ENCODE results near the gene AATK.

AATK gene, protein sequence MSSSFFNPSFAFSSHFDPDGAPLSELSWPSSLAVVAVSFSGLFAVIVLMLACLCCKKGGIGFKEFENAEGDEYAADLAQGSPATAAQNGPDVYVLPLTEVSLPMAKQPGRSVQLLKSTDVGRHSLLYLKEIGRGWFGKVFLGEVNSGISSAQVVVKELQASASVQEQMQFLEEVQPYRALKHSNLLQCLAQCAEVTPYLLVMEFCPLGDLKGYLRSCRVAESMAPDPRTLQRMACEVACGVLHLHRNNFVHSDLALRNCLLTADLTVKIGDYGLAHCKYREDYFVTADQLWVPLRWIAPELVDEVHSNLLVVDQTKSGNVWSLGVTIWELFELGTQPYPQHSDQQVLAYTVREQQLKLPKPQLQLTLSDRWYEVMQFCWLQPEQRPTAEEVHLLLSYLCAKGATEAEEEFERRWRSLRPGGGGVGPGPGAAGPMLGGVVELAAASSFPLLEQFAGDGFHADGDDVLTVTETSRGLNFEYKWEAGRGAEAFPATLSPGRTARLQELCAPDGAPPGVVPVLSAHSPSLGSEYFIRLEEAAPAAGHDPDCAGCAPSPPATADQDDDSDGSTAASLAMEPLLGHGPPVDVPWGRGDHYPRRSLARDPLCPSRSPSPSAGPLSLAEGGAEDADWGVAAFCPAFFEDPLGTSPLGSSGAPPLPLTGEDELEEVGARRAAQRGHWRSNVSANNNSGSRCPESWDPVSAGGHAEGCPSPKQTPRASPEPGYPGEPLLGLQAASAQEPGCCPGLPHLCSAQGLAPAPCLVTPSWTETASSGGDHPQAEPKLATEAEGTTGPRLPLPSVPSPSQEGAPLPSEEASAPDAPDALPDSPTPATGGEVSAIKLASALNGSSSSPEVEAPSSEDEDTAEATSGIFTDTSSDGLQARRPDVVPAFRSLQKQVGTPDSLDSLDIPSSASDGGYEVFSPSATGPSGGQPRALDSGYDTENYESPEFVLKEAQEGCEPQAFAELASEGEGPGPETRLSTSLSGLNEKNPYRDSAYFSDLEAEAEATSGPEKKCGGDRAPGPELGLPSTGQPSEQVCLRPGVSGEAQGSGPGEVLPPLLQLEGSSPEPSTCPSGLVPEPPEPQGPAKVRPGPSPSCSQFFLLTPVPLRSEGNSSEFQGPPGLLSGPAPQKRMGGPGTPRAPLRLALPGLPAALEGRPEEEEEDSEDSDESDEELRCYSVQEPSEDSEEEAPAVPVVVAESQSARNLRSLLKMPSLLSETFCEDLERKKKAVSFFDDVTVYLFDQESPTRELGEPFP (N-terminal part only)

DNA sequence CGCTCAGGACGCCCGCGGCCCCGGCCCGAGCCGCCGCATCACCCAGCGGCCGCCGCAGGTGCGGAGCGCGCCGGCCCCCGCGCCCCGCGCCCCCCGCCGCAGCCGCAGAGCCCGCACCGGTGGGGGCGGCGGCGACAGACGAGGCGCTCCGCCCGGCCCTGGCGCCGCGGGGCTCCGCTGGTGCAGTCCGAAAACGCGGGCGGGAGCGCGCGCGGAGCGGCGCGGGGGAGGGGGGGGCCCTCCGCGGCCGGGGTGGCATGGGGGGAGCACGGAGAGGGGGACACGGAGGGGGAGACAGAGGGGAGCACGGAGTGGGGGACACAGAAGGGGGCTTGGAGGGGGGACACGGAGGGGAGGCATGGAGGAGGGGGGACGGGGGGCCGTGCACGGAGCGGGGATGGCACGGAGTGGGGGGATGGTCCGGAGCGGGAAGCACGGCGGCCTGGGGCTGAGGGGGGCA lies at the start of gene AATK:
Gene AATK (minus strand): TSS at position 189 of the 460 bp plus-strand sequence. CDS start 229 bp downstream, outside the sequence.
- DNase-seq (ENCODE audit: low read depth, low spot score) = no peak

DNA sequence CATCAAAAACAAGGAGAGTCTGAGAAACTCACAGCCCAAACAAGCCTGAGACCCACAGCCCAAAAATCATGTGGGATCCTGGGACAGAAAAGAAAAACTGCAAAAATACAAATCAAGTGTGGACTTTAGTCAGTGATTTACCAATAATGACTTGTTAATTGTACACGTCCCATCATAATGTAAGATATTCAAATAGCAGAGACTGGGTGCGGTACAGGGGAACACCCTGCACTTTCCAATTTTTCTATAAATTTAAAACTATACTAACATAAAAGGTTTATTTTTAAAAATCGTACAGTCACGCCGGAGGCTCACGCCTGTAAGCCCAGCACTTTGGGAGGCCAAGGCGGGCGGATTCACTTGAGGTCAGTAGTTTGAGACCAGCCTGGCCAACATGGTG lies 48.0 kb upstream of the AATK start:
- no peak for DNase-seq (ENCODE audit: low read depth, low spot score)

DNA sequence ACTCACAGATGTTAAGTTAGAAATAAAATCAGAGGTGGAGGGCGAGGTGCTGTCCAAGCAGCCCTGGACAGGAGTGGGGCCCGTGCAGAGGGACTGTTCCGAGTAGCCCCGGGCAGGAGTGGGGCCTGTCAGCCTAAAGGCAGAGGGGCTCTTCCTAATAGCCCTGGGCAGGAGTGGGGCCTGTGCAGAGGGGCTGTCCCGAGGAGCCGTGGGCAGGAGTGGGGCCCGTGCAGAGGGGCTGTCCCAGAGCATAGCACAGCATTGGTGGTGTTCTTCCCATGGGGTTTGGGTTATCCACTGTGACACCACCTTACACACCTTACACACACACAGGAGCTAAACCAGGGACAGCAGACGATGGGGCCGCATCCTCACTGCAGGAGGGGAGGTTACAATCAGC lies 46.3 kb upstream of the AATK start:
- DNase-seq (ENCODE audit: low read depth, low spot score) = no peak

DNA sequence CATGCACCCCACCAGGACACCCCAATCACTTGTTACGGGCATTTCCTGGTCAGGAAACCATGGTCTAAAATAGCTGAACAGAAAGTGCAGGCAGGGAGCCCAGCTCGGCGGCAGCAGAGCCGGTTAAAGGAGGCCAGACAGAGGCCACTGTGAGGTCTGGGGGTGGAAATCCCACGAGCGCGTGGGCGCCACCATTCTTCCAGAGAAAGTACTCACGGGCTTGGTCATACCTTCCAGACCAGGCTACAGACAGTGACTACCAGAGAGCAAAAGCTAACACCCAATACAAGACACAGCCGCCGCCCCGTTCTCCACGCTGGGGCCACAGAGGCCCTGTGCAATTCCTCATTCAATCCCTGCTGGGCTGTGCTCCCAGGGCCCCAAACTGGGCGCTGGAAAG lies 44.8 kb upstream of the AATK start:
- DNase-seq (ENCODE audit: low read depth, low spot score) = no peak

DNA sequence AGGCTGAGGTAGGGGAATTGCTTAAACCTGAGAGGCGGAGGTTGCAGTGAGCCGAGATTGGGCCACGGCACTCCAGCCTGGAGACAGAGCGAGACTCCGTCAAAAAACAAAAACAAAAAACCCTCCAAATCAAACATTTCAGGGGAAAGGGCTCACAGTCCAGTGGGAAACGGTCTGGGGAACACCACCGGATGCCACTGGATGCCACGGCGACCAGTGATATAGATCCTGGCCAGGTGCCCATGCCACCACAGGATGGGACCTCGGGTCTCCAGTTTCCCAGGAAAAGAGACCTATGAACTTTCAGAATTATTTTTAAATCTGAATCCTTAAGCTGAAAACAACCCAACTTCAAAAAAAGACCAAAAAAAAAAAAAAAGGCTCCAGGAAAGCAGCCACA lies 44.4 kb upstream of the AATK start:
- DNase-seq (ENCODE audit: low read depth, low spot score) = no peak

DNA sequence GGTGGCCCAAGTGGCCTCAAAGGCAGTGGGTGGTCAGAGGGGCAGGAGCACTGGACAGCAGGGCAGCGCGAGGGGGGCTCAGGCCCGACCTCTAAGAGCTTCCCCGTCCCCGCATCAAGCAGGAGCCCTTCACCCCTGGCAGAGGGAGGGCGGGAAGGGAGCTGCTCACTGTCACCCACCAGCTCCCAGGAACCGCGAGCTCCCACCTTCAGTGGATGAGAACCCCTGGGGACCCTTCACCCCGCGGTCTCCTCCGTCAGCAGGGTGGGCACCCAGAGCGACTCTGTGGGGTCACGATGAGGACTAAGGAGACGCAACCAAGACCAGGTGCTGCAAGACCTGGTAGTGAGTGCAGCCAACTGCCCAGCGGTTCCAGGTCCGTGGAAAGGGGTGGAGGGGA lies 43.1 kb upstream of the AATK start:
- DNase-seq (ENCODE audit: low read depth, low spot score) = no peak

DNA sequence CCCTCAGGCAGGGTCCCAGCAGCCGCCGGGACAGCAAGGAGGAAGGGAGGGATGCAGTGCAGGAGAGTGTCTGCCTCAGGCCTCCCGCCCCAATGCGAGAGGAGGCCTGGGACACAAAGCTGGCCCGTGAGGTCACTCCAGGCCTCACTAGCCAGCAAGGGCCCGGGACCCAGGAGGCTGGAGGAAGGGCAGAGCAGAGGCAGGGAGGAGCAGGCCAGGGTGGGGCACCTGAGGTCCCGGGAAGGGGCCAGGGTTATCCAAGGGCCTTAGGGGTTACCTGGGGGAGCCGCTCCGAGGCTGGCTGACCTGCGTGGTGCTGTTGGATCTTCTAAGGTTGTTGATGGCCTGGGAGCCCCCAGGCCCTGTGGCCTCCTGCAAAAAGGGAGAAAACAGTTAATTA lies 42.6 kb upstream of the AATK start:
- DNase-seq (ENCODE audit: low read depth, low spot score) = no peak

DNA sequence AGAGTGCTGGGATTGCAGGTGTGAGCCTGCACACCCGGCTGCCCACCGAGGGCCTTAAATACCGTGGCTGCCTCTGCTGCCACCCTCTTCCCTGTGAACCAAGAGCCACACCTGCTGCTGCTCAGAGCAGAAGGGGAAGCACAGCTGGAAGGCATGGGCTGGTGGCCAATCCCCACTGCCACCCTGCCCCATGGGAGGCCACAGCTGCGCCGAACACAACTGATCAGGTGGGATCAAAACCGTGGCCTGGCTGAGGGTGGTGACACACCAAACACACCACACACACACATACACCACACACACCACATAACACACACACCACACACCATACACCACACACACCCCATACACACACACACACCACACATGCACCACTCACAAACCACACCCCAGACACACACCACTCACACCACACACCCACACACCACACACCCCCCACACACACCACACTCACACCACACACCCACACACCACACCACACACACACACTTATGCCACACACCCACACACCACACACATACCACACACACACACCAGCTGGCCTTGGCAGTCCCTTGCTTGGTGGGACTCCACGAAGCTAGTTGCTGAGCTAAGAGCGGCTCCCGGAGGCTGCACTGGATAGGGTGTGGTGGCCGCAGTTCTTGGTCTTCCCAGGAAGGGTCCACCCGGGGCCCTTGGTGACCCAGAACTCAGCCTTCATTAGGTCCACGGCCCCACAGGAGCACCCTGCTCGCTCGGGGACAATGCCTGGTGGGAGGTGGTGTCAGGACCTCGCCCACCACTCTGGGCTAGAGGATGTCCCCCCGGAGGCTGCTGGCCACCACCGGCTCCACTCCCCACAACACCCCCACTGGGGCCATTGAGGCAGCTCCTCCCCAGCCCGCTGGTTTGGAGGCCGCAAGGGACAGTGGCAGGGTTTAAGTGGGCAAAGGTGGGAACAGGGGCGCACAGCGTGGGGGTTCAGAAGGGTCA lies 41.9 kb upstream of the AATK start:
- no peak for DNase-seq (ENCODE audit: low read depth, low spot score)

DNA sequence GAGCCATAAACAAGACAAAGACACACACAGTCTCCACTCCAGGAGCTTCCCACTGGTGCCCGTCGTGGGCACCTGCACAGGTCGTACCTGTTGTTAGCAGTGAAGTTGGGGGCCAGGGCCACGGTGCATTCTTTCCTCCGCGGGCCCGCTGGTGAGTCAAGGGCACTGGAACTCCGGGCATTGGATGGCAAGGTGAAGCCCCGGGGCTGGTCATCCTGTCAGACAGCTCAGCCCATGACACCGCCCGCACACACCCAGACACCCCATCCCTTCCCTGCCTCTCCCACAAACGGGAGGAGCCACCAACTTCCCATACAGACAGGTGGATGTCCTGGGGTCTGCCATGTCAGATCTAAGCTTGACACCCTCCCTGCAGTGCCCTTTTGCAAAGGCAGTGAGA lies 40.6 kb upstream of the AATK start:
- no peak for DNase-seq (ENCODE audit: low read depth, low spot score)

DNA sequence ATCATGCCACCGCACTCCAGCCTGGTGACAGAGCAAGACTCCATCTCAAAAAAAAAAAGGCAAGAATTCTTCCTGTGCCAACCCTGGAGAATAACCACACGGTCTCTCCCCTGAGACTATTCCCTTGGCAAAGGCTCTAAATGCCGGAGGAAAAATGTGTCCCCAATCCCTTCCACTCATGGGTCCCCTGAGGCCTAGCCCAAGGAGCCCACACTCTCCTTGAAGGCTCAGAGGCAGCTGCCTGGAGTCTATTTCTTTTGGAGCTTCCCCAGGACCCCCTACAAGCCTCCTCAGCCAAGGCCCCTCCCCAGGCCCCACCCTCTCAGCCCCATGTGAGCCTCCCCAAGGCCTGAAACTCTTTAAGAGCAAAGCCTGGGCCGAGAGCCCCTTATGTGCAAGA lies 40.1 kb upstream of the AATK start:
- DNase-seq (ENCODE audit: low read depth, low spot score) = no peak

DNA sequence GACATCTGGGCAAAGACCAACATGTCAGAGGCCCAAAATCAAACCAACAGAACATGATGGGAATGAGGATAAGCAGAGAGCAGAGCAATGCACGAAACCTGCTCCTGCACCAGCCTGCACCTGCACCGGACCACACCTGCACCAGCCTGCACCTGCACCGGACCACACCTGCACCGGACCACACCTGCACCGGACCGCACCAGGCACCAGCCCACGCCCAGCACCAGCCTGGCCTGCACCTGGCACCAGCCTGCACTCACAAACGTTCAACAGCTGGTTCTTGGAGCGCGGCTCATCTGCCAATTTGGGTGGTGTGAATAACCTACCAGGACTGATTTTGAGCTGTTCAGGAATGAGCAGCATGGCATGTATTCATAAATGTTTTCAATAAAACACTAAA lies 38.6 kb upstream of the AATK start:
- DNase-seq (ENCODE audit: low read depth, low spot score) = no peak

DNA sequence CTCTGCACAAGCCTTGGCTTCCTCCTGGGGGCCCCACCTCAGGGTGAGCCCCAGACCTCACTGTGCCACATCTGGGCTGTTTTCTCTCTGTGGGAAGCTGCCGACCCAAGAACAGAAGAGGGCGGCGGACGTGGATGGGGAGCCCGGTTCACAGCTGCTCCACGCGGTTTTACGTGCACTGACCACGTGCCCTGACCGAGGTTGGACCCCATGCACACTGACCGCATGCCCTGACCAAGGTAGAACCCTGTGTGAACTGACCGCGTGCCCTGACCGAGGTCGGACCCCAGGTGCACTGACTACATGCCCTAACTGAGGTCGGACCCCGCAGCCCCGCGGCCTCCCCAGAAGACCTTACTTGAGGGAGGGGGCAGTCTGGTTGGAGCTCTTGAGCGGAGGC lies 37.1 kb upstream of the AATK start:
- DNase-seq (ENCODE audit: low read depth, low spot score) = no peak

DNA sequence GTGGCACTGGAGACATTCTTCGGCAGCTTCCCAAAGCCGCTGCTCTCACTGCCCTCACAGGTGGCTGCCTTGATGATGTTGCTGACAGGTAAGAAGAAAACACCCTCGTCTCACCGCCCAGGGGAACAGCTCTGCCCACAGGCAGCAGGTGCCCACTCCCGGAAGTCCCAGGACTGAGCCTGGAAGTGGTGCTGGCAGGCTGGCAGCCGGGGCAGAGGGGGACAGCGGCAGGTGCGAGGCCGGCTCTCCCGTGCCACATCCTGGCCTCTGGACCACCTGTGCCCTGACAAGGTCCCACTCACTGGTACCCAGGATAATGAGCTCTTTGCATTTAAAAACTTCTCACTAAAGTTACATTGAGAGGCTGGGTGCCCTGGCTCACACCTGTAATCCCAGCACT lies 36.3 kb upstream of the AATK start:
- no peak for DNase-seq (ENCODE audit: low read depth, low spot score)

DNA sequence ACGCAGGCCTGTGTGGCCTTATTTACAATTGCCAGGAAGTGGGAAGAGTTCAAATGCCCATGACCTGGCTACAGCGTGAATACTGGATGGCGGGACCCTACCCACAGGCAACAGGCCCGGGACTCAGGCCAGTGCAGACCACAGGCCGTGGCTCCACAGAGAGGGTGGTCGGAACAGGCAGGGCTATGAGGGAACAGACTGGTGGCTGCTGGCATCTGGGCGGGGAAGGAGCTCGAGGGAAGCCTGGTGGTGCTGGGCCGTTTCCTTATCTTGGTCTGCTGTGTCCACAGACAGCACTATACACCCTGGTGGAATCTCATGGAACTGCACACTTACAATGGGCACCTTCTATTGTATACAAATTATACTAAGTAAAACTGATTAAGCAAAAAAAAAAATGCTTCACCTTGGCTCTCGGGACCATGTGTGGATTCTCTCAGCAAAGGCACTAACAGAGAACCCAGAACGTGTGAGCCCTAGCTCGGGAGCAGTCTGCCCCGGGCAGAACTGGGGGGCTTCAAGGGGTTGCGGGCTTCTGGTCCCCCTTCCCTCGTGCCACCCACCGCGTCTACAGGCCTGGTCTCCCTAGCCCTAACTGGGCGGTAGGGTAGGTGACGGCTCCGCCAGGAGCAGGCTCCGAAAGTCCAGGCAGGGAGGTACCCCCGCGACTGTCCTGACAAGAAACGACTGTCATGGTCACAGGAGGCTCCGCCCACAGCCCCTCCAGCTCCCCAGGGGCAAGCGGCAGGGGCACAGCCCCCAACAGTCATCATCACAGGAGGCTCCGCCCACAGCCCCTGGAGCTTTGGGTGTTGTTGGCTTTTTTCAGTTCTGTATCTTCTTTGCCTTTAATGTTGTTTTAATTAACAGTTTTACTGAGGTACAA lies 34.9 kb upstream of the AATK start:
- no peak for DNase-seq (ENCODE audit: low read depth, low spot score)

DNA sequence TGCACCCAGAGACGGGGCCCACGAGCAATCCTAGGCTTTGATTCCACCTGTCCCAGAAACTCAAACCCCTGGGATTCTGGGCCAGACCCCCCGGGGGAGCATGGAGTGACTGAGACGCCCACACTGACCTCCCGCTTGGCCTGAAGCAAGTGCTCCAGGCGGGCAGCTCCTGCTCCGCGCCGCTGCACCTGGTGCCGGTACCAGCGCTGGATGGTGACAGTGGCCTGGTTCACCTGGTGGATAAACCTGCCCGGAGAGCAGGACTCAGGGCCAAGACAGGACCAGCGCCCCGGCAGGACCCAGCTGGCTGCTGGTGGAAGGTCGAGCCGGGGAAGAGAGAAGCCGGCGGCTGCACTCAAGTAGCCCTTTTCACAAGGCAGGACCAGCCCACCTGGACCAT lies 34.2 kb upstream of the AATK start:
- DNase-seq (ENCODE audit: low read depth, low spot score) = no peak

DNA sequence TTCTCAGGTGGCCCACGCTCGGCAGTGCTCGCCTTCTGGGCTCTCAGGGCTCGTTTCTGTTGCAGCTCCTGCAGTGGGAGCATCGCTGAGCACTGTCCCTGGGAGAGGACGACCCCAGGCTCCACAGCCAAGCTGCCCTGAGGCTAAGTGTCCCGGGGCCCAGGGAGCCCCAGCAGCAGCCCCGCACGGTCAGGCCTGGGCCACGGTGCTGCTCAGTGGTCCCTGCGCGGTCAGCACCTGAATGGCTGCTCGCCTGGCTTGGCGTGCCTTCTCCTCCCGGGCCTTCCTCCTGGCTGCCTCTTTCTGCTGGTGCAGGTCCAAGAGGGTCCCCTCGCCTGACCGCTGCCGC lies 33.4 kb upstream of the AATK start:
- DNase-seq (ENCODE audit: low read depth, low spot score) = no peak

DNA sequence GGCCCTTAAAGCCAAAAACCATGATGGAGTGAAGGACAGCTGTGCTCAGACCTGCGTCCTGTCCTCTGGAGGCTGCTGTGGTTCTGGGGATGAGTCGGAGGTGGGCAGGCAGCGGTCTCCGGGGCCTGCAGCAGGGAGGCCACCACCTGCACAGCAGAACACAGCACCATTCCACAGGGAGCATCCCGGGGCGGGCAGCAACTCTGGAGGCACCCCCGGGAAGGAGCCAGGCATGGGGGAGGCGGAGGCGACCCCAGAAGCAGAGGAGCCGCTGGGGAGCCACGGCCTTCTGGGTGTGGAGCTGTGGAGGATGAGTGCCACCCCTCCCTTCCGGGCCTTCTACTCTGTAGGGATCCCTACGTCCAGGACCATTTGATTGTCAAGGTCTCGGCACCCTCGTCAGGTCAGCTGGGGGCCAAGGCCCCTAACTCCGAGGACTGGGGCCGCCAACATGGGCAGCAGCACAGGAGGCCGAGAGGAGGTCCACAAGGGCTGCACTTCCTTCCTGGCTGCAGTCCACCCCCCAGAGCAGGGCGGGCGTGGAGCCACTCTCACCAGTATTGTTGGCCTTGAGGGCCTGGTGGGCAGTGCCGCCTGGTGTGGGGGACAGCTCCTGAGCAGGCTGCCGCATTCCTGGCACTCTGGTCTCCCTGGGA lies 32.9 kb upstream of the AATK start:
- DNase-seq (ENCODE audit: low read depth, low spot score) = no peak

DNA sequence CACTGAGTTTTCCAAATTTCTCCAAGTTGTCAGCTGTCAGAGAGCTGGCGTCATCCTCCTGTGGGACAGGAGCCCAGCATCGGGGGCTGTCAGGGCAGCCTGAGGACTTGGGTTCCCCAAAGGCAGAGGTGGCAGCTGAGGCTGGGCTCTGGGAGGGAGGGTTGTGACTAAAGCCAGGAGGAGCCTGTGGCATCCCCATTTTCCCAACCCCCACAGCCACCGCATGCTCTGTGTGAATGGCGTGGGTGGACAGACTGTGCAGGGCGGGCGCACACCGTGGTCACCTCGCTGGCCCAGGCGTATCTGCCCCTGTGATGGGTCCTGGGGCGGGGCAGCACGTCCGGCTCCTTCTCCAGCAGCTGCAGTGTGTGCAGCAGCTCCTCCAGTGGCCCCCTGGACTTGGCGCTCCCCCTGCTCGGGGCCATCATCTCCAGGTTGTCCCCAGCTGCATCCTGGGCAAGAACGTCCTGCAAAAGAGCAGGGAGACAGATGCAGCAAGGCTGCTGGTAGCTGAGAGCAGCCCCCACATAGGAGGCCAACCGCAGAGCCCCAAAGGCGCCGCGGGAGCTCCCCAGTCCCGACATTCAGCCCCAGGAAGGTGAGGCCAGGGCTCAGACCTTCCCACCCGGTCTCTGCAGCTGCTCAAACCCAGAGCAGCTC lies 31.9 kb upstream of the AATK start:
- DNase-seq (ENCODE audit: low read depth, low spot score) = no peak

DNA sequence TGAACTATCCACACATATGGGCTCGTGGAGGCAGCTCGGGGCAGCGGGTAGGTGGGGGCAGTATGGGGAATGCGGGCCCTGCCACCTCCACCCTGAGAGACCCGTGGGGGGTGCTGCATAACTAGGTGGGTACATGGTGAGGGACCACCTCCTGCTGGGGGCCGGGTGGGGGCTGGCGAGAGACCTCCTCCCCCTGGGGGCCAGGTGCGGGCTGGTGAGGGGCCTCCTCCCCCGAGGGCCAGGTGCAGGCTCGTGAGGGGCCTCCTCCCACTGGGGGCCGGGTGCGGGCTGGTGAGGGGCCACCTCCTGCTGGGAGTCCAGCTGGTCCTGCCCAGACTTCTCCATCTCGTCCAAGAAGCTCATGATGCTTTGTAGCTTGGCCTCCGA lies 31.4 kb upstream of the AATK start:
- DNase-seq (ENCODE audit: low read depth, low spot score) = no peak
